ENCODE measurements around the gene USP44.
"Not testable (repeated sequence)": the region's sequence is repeated elsewhere in the genome, so short reads cannot be mapped to it uniquely, and the experiment has no call there.

The USP44 gene

DNA sequence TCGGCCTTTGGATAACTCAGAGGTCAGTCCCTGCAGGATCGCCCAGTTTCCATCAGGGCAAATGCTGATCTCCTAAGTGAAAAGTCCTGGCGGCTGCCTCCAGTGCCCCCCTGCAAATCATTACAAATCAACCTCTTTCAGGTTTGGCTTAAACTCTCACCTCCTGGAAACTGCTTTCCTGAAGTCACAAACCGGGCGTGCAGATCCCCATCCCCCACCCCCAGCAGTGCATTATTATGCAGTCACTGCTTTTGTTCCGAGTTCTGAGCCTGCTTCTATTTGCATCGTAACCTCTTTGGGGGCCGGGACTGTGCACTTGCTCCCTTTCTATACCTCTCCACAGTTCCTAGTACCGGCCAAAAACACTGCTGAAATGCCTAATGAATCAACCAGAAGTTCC, at the start of gene USP44:
TSS of gene USP44 (minus strand) at position 172 of the 400 bp plus-strand sequence. CDS start 17,220 bp downstream, outside the sequence.
- no peak for DNase-seq (ENCODE audit: low spot score)

DNA sequence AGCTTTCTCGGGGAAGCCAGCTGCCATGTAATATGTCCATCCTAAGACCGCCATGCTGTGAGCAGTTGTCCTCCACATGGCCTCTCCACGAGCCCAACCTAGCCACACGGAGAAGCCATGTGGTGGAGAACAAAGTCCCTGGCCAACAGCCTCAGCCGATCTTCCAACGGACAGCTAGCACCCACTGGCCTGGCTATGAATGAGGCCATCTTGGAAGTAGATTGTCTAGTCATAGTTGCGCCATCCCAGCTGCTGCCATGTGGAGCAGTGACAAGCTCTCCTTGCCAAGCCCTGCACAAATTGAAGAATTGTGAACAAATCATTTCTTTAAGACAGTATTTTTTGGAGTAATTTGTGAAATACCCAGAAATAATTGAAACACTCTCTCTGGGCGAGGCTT, 49.3 kb upstream of the USP44 start:
- DNase-seq (ENCODE audit: low spot score) = no peak

DNA sequence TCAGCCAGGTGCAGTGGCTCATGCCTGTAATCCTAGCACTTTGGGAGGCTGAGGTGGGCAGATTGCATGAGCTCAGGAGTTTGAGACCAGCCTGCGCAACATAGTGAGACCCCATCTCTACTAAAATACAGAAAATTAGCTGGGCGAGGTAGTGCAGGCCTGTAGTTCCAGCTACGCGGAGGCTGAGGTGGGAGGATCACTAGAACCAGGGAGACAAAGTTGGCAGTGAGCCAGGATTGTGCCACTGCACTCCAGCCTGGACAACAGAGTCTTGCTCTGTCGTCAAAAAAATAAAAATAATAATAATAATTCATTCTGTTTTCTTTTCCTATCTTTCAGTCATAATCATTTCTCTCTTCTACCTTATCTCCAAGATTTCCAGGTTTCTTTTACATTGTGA, 48.6 kb upstream of the USP44 start:
- DNase-seq (ENCODE audit: low spot score) = no peak

DNA sequence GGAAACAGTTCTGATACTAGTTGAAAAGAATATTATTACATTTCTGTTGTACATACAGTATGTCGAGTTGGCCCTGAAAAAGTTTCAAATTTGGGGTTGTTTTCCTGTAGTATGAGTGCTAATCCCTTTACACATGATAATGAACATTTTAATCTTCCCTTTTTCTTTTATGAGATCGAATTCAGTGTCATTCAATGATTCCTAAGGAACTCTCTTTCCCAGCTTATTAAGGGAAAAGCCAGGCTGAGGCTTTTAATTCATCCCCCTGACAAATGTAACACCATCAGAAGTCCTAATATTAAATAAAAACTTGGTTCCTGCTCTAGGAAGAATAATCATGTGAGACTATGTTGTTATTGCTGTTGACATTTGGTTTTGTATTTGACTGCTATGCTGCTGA, 42.9 kb upstream of the USP44 start:
- DNase-seq (ENCODE audit: low spot score) = no peak

DNA sequence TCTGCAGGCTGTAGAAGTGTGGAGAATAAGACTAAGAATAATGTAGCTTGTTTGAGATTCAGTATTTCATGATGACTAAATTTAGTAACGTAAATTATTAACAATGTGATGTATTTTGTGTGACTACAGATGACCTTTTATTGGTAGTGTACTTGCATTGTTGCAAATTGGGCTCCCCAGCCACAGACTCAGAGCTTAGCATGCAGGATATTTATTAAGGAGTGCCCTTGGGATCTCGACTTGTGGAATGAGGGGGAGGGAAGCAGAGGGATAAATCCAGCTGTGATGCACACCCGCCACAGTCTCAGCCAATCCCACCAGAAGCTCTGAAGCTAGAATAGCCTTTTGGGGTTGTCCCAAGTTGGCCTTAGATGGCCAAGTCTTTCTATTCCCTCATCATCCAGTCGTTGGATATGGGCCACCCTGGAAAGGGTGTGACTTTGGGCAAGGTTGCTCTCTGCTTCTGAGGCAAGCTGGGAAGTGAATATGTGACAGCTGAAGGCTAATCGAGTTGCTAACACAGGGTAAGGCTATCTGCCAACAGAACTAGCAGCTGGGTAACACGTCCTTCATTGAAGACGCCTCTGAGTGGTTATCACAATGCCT, 42.1 kb upstream of the USP44 start:
- no peak for DNase-seq (ENCODE audit: low spot score)

DNA sequence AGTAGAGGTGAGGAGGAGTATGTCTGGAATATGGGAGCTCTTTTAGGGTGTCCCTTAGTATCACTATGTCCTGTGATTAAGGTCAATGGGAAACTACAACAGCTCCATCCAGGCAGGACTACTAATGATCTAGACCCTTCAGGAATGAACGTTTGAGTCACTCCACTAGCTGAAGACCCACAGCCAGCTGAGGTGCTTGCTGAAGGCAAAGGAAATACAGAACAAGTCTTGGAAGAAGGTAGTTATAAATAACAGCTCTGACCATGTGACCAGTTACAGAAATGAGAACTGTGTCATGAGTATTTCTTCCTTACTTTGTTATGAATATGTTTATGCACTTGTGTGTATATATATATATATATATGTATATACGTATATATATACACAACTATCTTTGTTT, 40.5 kb upstream of the USP44 start:
- DNase-seq (ENCODE audit: low spot score) = no peak

DNA sequence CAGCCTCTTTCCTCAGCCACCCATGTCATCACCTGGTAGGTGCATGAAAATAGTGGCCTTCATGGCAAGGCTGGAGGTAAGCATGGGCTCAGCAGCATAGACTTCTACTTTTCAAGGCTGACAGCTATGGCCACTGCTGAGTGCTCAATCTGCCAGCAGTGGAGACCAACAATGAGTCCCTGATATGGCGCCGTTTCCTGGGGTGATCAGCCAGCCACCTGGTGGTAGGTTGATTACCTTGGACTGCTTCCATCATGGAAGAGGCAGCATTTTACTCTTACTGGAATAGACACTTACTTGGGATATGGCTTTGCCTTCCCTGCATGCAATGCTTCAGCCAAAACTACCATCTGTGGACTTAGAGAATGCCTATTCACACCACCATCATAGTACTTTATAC, 39.5 kb upstream of the USP44 start:
- DNase-seq (ENCODE audit: low spot score) = no peak

DNA sequence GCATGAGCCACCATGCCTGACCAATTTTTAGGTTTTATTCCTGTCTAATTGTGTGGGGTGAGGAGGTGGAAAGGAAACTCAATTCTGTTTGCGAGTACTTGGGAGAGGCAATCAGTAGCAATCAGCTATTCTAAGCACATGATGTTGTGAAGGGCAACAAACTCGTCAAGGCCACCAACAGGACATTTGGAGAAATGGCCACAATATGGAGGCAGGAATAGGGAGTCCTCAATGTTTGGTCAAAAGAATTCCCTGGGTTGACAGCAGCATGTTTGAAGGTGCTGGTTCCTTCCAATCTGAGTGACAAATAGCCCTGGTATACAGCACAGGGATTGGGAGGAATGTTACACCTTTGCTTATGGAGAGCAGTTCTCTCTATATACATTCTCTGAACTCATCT, 32.7 kb upstream of the USP44 start:
- DNase-seq (ENCODE audit: low spot score) = no peak

DNA sequence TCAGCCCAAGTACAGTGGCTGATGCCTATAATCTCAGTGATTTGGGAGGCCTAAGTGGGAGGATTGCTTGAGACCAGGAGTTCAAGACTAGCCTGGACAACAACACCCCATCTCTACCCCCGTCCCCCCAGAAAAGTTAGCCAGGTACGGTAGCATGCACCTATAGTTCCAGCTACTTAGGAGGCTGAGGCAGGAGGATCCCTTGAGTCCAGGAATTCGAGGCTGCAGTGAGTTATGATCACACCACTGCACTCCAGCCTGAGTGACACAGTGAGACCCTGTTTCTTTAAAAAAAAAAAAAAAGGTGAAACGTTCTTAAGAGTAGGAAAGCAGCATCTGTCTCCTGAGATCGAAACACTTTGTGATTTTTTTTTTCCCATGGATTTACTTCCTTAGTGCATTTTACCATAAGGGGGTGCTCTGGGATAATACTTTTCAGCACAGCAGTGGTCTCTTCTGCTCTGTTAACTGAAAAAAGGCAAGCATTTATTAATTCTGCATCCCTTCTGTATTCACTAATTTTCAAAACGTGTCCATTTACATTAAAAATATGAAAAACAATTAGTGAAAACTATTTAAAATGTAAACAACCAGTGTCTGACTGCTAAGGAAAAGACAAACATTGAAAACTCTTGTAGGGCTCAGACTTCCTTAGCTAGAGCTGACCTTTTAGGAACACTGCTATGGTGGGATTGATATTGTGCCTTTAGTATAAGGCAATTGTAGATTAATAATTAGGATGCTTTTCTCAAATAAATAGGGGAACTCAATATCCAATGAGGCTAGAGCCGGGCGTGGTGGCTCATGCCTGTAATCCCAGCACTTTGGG, 31.2 kb upstream of the USP44 start:
- no peak for DNase-seq (ENCODE audit: low spot score)

DNA sequence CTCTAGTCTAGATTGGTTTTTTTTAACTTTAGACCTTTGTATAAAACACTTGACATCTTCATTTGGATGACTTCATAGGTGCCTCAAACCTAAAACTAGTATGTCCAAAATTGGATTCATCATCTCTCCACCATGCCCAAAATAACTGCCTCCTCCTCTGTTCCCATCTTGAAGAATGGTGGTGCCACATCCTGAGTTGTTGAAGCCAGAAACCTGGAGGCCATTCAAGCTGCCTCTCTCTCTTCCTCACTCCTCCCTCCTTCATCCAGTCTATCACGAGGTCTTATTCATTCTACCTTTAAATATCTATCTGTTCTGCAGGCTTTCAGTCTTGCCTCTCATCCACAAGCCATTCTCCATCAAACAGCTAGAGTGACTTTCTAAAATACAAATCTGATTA, 26.5 kb upstream of the USP44 start:
- no peak for DNase-seq (ENCODE audit: low spot score)

DNA sequence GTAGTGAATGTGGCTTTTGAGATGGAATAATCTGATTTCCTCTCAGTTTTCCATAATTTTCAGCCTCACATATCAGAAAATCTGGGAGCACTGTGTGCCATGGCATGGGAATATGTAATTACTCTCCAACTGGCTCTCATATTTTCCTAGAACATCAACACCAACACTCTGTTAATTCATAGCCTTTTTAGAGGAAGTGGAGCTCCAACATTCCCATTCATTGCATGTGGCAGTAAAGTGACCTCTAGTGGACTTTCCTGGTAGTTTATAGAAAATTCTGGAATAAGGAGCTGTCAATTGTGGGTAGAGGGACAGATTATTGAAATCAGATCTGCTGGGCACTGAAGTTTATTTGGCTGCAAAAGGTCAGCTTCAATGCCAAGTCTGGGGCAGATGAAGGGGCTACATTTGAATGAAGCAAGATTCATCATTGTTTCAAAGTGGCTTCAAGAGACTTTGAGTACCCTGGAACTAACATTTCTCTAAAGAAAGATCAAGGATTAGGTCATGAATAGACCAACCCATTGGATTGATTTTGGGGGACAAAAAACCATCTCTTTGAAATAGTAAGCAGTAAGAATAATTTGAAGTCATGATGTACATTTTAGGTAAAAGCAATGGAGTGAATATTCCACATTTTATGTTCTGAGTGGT, 23.6 kb upstream of the USP44 start:
- DNase-seq (ENCODE audit: low spot score) = no peak

DNA sequence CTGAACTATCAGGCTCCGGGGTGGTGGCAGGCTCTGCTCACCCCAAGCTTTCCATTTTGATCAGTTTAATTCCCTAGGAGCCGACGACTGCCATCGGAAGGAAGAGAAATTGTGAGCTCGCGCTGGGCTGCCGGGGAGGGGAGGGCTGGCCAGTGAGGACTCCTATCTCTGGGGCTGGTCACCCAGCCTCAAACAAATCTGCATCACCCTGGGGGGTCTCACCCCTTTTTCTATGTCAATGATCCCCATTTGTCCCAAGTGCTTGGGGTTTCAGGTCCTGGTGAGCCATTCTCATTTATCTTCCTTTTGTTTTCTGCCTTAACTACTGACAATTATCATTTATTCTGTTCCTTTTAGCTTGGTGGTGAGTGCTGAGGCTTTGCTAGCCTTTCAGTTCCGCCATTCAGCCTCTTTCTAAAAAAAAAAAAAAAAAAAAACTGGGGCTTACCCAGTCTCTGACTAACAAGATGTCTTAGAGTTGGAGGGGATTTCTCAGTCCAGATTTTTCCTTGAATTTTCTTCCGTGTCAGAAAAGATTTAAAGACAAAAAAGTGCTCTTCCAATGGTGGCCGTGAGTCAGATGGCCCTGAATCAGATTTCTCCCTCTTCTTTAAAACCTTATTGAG, 22.8 kb upstream of the USP44 start:
- no peak for DNase-seq (ENCODE audit: low spot score)

DNA sequence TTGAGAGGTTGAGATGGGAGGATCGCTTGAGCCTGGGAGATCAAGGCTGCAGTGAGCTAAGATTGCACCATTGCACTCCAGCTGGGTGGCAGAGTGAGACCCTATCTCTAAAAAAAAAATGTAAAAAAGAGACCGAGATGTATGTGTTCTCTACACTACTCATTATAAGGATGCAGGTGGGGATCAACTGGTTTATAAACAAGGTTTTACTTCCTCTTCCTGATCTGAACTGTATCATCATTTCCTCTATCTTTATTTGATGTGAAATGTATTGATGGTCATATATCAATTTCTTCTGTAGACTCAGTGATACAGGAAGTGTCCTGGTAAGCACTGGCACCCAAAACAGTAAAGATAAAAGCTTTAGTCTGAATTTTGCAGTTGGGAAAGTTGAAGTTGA, 20.1 kb upstream of the USP44 start:
- no peak for DNase-seq (ENCODE audit: low spot score)

DNA sequence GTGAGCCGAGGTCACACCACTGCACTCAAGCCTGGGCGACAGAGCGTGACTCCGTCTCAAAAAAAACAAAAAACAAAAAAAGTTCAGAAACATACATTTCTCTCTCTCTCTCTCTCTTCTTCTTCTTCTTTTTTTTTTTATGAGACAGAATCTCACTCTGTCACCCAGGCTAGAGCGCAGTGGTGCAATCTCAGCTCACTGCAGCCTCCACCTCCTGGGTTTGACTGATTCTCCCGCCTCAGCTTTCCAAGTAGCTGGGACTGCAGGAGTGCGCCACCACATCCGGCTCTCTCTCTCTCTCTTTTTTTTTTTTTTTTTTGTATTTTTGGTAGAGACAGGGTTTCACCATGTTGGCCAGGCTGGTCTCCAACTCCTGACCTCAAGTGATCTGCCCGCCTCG, 16.8 kb upstream of the USP44 start:
- DNase-seq (ENCODE audit: low spot score) = not testable (repeated sequence)

DNA sequence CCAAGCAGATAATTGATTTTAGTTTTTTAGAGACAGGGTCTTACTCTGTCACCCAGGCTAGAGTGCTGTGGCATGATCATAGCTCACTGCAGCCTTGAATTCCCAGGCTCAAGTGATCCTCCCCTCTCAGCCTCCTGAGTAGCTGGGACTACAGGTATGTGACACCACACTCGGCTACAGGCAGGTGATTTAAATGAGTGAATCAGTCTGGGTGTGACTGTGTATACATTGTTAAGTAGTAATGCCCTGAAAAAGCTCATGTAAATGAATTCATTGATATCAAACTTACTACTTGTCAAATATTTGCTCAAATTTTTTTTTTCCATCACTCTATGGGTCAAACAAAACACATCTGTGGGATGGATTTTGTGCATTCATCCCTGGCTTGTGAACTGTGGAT, 6.3 kb upstream of the USP44 start:
- DNase-seq (ENCODE audit: low spot score) = no peak

DNA sequence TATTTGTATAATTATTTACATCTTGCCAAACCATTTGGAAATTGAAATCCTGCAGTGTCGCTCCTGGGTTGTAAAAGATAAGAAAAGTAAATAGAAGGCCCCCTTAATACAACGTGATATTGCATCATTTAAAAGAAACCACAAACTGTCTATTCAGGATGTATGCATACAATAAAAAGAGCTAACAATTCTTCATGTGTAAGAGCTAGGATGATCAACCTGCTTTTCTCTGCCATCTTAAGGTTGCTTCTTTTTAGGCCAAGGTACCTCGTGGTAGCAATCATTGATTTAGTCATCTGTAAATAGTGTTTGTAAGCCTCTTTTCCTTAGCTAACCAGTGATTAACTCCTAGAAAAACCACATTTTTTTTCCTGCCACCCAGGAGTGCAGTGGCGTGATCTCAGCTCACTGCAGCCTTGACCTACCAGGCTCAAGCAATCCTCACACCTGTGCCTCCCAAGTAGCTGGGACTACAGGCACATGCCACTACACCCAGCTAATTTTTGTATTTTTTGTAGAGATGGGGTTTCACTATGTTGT, 3.3 kb upstream of the USP44 start:
- DNase-seq (ENCODE audit: low spot score) = no peak

DNA sequence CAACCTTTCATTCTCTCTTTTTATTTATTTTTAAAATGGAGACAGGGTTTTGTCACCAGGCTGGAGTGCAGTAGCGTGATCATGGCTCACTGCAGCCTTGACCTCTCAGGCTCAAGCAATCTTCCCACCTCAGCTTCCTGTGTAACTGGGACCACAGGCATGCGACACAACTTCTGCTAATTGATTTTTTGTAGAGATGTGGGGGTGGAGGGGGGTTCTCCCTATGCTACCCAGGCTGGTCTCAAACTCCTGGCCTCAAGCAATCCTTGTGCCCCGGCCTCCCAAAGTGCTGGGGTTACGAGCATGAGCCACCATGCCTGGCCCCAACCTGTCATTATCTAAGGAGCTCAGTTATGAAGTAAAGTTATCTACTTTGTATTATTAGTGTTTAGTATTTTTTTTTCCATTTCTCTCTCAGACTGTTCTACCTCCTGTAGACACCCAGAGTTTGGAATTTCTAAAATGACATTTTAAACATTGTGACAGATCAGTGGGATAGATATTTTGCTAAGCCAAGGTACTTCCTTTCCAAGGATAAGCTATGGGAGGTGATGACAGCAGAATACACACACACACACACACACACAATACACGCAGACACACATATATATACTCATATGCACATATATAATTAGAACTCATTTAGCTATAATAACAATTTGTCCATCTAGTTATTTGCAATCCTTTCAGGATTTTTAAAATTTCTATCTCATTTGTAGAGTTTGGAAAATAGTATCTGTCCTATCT, 2.1 kb upstream of the USP44 start:
- DNase-seq (ENCODE audit: low spot score) = no peak

DNA sequence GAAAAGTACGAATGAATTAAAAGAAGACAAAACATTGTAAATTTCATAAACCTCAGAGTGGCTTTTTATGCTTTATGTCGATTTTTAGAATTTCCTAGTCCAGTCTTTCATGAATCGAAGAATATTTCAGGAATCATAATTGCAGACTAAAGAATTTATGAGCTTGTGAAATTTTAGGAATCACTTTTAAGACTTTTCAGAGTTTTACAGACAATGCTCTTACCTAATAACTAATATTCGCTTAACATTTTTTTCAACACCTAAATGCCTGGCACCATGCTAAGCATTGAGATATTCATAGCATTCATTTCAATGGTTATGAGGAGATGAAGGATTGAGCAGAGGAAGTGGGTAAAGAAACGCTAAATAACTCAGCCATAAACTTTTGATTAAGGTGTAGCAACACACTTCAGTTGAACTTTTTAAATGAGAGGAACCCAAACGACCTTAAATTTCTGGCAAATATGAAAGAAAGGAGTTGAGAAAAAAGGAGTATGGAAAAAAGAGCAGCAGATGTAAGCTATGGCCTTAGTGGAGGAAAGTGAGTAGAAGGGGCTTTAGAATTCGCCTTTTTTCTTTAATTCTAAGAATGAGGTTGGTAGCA, 739 bp upstream of the USP44 start:
- no peak for DNase-seq (ENCODE audit: low spot score)

DNA sequence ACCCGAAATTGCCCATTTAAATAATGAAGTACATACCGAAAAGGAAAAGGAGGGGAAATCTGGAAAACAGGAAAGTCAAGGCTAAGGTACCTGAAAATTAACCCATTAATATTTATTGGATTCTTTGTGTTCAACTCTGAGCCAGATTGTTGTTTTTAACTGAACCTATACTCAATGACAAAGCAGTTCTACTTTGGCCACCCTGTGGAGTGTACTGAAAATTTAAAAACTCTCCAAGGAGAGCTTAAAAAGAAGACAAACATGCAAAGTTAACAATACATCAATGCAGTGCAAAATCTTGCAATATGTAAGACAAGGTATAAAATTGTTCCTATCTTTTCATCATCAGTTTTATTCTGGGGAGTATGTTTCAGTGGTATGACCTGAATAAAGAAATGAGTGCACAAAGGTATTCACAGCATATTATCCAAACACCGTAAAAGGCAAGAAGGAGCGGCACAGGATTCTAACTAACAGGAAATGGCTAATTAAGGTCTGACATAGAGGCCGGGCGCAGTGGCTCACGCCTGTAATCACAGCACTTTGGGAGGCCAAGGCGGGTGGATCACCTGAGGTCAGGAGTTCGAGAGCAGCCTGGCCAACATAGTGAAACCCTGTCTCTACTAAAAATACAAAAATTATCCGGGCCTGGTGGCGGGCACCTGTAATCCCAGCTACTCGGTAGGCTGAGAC, 1.7 kb downstream of the USP44 start:
- no peak for DNase-seq (ENCODE audit: low spot score)

DNA sequence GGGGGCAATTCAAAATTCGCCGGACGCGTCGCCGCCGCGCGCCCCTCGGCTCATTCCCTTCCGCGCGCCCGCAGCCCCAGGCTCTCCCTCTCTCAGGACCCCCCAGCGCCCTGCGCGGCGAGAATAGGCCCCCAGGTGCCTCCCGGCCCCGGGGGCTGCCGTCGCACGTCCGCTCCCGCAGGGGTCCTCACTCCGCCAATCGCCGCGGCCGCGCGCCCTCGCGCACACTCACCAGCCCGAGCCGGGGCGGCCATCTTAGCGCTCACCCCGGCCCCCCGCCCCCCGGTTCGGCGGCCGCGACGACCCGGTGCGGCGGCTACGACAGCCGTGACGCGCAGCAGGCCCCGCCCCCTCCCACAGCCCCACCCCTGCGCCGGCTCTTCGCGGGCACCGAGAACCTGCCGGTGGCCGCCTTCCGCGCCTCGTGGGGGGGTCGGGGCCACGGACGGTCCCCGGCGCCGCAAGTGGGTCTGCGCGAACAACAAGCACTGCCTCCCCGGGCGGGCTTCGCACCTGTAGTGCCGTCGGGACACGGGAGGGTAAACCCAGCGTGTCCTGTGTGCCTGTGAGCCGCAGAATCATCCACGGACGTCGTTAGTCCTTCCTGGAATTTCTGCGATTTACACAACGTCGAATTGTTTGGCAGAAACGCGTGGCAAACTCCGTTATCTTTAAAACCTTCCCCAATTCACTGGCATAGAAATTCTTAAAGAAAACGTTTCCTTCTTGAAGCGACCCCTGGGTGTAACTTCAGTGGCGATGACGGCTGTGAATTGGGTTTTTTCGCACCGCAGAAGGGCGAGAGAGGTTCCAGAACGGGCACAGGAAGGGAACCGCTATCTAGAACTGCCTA, 2.5 kb downstream of the USP44 start:
- DNase-seq (ENCODE audit: low spot score) = peak; percentile 36

Measured in activated CD4-positive, alpha-beta T cell treated with anti-CD3 and anti-CD28 coated beads, Interleukin-2, Interleukin-4, amounts not matched to agents 100 ng/mL and 50 ng/mL, durations not matched to agents 16 hours and 8 hours (primary cell).